Fibroblast of skin of abdomen (primary cell): Measurements from ENCODE around the gene SGSM1.

Experiments
- DNase-seq: peaks from one replicate; pipeline ENCODE4 v3.0.0-alpha.2; 2013

The SGSM1 gene

GRCh38 chr22:24953384-24954113 is 147.5 kb downstream of the SGSM1 start:
- no peak for DNase-seq

GRCh38 chr22:24954114-24954463 is 148.1 kb downstream of the SGSM1 start:
- no peak for DNase-seq

- no peak for DNase-seq
Observed at GRCh38 chr22:24954856-24955255, 148.8 kb downstream of the SGSM1 start.

- no peak for DNase-seq
Observed at GRCh38 chr22:24957043-24957442, 151.0 kb downstream of the SGSM1 start.

DNA sequence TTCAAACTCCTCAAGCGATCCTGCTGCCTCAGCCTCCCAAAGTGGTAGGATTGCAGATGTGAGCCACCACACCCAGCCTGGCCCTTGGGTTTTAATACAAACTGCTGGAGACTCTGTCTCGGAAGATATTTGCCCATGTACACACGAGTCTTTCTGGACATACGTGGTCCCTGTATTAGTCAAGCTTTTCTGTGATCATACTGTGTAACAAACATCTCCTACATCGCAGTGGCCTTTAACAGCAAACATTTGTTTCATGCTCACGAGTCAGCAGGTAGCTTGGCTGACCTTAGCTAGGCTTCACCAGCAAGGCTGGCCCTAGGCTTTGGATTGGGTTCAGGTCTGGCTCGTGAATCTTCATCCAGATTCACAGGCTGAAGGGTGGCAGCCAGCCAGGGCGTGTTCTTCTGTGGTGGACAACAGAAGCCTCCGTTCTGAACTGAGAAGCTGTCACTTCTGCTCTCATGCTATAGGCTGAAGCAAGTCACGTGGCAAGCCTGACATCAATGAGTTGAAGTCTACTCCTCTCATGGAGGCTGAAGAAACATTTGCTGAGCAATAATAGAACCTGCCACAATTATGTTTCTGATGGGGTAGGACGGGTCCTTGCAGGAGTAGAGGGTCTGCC is 155.3 kb downstream of the SGSM1 start:
- DNase-seq: no peak

DNA sequence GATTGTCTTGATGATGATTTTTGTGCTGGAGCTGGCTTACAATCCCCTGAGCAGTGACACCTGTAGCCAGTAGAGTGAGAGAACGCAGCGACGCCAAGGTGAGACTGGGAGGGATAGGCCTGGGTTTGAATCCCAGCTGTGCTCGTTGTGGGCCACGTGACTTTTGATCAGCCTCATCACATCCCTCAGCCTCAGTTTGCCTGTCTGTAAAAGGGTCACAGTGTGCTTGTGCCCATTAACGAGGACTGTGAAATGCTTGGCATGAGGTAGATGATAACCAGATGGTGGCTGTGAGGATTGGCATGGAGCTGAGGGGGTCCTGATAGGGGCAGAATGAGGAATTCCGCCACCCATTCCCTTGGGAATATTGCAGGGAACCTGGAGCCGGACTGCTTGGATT is 156.1 kb downstream of the SGSM1 start:
- DNase-seq: no peak

DNA sequence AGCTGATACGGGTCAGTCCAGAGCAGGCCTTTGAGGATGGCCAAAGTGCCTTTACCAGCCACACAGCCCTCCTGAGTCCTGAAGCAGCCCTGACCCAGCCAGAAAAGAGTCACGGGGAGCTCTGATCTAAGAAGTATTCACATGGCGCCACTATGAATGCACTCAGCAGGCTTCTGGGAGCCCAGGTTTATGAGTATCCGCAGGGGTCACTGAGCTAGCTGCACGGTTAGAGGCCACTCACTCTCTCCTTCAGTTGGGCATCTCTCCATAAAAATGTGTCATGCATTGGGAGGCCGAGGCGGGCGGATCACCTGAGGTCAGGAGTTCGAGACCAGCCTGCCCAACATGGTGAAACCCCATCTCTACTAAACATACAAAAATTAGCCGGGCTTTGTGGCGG is 156.8 kb downstream of the SGSM1 start:
- DNase-seq: no peak

- DNase-seq: no peak
Observed at GRCh38 chr22:24964441-24964840, 158.4 kb downstream of the SGSM1 start.

DNA sequence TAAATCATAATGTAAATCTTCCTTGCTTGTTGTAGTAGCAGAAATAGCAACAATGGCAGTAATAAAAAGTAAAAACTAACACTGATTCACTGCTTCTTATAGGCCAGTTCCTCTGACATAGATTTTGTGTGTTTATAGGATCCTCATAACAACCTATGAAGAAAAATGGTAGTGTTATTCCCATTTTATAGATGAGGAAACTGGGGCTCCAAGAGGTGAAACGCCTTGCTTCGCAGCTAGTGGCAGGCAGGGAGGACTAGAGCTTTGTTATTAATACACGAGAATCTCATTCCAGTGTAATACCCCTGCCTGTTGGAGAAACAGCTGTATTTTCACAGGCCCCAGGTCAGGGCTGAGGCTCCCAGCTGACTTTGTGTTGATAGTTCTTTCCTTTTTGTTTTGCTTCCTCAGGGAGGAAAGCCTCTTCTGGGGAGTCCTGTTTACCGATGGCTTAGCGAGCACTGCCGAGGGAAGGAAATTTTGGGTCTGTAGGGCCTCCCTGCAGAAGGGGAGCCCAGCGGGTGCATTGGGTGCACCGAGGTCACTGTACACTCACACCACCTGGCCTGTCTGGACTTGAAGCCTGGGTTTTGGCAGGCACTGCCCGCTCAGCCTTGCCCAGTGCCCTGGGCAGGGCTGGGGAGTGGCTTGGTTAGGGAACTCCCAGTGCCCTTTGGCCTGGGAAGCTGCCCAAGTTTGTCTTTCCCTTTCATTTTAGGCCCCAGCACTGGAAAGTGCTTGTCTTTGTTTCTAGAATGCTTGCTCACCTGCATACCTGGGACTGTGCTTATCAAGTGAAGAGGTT is 160.0 kb downstream of the SGSM1 start:
- no peak for DNase-seq

GRCh38 chr22:24968066-24968561 is 162.1 kb downstream of the SGSM1 start:
- no peak for DNase-seq

GRCh38 chr22:24969560-24970301 is 163.7 kb downstream of the SGSM1 start:
- no peak for DNase-seq

- DNase-seq: no peak
Observed at GRCh38 chr22:24972369-24972768, 166.4 kb downstream of the SGSM1 start.

GRCh38 chr22:24973872-24974271 is 167.9 kb downstream of the SGSM1 start:
- no peak for DNase-seq

- no peak for DNase-seq
Observed at GRCh38 chr22:24975125-24975640, 169.2 kb downstream of the SGSM1 start.

DNA sequence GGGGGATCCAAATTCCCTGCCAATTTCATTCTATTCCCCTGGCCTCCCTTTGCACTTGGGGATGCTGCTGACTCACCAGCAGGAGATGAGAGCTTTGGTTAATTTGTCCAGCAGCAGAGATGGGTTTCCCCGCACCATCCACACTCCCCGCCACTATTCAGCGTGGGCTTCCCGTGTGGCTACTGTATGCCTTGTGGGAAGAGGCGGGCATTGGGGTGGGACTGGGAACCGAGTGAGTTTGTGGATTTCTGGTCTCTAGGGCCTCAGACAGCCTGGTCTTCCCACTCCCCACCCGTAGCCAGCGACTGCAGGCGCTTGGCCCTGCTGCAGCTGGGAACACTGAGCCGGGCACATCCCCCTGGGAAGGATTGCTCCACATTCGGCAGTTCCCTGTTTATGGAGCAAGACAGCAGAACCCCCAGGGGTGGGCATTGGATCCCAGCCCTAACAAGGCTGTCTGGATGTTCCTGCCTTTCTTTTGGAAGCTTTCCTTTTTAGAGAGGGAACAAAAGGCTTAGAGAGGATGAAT is 169.9 kb downstream of the SGSM1 start:
- DNase-seq: no peak

DNA sequence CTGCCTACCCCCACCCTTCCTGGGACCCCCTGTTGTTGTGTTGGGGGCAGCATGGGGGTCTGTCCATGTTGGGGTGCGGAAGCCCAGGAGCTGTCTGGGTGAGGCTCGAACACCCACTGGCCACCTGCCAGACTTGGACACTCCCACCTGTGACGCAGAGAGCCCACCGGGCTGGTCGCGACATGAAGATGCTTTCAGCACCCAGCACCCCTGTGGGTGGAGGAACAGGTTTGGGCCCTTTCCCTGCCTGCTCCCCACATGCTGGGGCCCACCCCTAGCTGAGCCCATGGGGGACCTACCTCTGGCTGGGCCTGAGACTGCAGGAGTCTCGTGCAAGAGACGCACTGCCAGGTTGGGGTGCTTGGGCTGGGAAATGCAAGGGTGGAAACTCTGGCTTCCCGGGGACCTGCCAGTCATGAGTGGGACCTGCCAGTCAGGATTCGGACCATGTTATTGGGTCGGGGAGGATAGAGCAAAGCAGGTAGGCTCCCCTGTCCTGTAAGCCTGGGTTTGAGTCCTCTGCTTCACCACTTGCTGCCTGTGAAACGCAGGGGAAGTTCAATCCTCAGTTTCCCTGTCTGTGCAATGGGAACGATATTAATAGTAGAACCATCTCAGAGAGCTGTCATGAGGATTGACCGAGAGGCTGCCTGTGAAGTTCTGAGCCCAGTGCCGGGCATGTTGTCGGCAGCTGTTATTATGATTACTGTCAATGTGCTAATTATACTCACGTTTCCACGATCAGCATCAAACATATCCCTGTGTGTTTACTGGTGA is 170.6 kb downstream of the SGSM1 start:
- DNase-seq: no peak
